ENCODE data around the gene TOM1L1.
"Not testable (repeated sequence)": the region's sequence is repeated elsewhere in the genome, so short reads cannot be mapped to it uniquely, and the experiment has no call there.

The TOM1L1 gene

DNA sequence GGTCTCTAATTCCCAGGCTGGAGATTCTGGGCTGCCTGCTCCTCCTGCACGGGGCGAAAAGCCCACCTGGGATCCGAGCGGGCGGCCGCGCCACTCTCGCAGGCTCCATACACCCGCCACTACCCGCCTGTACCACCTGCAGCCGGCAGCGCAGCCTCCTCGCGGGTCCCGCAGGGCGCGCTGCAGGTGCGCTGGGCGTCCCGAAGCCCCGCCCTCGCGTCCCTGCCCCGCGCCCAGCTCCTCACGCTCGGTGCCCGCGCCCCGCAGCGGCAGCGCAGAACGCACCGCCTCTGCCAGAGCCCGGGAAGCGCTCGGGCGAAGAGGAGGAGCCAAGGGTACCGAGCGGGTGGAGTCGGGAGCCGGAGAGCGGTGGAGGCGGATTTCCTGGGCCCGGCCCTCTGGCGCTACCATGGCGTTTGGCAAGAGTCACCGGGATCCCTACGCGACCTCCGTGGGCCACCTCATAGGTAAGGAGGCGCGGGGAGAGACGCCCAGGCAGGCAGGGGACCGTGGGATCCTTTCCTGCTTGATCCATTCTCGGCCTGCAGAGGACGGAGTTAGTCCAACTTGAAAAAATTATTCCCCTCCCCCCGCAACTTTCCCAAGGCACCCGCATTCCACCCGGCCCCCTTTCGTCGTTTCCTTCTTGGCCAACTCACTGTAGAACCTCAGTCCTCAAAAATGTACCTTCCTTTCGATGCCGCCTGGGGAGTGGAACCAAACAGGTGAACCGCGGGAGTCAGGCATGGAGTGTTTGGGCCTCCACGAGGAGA lies at the start of gene TOM1L1:
TSS of gene TOM1L1 (plus strand) at position 396 of the 773 bp plus-strand sequence. CDS start at position 410, 14 bp downstream.
- peak; percentile 51 for DNase-seq

DNA sequence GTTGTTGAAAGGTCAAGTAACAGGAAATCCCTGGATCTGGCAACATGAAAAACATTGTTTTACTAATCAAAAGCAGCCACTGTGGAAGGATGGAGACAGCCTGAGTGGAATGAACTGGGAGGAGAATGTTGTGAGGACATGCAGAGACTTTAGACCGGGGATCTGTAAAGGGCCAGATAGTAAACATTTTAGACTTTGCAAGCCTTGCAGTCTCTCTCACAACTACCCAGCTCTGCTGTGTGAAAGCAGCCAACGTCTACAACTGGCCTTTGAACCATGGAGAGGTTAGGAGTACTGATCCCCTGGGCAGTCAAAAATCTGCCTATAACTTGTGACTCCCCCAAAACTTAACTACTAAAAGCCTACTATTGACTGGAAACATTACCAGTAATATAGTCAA lies 41.5 kb upstream of the TOM1L1 start:
- DNase-seq = no peak

DNA sequence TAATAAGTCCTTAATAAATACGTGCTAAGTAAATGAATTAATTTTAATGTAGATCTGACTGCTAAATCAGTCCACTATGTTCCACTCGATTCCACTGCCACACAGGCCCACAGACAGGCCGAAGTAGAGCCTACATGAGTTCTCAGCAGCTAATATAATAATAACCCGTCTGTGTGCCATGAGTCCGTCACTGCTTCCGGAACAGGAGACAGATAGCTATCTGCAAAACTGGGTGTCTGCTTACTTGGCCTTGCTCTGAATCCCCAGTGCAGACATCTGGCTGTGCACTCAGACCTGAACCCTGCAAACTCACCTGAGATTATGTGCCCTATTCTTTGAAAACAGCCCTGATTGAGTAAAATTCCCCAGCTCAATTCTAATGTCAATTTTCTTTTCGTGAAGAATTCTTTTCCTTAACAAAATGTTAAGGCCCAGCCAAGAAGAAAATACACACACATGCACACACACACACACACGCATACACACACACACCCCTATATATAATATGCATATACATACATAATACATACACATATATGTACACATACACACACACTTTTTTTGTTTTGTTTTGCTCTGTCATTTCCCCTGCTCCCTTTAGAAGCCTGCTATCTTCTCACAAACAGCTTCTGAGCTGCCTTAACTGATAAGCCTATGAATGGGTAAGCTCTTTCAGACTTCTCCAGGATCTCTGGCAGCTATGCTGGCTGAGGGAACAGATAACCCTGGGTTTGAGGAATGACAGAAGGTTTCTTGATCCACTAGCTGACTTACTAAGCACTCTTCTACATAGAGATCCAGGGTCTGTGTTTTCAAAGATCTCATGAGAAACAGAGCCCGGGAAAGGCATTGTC lies 39.8 kb upstream of the TOM1L1 start:
- no peak for DNase-seq

GRCh38 chr17:54861471-54861983 lies 39.1 kb upstream of the TOM1L1 start:
- no peak for DNase-seq

GRCh38 chr17:54863176-54863575 lies 37.5 kb upstream of the TOM1L1 start:
- no peak for DNase-seq

- DNase-seq = no peak
Measured at GRCh38 chr17:54864070-54864469, 36.6 kb upstream of the TOM1L1 start.

- DNase-seq = no peak
Measured at GRCh38 chr17:54864636-54865356, 35.9 kb upstream of the TOM1L1 start.

GRCh38 chr17:54867634-54868033 lies 33.0 kb upstream of the TOM1L1 start:
- no peak for DNase-seq

DNA sequence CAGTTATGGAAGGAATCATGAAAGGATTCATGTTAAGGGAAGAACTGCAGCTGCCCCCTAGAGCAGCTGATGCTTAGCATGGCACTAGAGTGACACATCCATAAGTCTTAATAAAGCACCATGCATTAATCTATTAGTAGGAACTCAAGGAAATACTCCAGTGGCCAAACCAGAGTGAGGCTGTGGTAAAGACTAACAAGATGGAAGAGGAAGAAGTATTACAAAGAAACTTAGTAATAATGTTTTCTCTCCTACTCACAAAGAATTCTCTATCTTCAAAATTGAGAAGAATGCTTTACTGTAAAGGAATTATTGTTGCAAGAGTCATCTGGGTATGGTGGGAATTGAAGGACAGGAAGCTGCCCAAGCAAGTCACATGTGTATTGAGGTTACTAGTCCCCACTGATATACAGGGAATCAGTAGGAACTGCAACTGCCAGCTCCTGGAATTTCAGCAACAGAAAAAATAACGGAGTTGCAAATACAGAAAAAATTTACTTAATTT lies 29.9 kb upstream of the TOM1L1 start:
- DNase-seq = no peak

DNA sequence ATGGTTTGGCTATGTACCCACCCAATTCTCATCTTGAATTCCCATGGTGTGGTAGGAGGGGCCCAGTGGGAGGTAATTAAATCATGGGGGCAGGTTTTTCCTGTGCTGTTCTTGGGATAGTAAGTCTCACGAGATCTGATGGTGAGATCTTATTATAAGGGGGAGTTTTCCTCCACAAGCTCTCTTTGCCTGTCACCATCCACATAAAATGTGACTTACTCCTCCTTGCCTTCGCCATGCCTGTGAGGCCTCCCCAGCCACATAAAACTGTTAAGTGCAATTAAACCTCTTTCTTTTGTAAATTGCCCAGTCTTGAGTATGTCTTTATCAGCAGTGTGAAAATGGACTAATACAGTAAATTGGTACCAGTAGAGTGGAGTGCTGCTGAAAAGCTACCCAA lies 24.7 kb upstream of the TOM1L1 start:
- not testable (repeated sequence) for DNase-seq

DNA sequence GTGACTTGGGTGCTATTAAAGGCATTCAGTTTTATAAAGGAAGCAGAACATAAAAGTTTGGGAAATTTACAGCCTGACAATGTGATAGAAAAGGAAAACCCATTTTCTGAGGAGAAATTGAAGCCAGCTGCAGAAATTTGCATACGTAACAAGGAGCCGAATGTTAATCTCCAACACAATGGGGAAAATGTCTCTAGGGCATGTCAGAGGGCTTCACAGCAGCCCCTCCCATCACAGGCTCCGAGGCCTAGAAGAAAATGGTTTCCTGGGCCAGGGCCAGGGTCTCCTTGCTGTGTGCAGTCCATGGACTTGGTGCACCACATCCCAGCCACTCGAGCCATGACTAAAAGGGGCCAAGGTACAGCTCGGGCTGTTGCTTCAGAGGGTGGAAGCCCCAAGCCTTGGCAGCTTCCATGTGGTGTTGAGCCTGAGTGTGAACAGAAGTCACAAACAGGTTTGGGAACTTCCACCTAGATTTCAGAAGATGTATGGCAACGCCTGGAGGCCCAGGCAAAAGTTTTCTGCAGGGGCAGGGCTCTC lies 23.9 kb upstream of the TOM1L1 start:
- DNase-seq = no peak

DNA sequence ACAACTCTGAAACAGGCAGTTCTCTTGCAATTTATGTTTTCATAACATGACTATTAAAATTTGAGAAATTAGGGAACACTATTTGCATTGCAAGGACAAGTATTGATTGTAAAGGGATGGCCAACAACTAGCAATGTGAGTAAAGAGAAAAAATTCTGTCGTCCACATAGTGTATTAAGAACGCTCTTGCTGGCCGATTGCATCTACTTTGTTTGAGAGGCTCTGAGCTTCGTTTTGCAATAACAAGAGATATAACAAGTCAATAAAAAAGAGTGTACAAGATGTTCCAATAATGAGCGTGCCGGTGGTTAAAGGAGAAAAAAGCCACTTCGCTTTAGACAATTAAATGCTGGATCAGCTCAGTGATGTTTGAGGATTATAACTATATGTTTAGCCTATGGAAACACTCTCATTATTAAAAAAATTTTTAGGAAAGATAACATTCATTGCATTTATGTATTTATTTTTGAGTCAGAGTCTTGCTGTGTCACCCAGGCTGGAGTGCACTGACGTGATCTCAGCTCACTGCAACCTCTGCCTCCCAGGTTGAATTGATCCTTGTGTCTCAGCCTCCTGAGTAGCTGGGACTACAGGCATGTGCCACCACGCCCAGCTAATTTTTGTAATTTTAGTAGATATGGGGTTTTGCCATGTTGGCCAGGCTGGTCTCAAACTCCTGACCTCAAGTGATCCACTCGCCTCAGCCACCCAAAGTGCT lies 19.2 kb upstream of the TOM1L1 start:
- DNase-seq = no peak

GRCh38 chr17:54882371-54882770 lies 18.3 kb upstream of the TOM1L1 start:
- no peak for DNase-seq

GRCh38 chr17:54882950-54883349 lies 17.7 kb upstream of the TOM1L1 start:
- DNase-seq = no peak

DNA sequence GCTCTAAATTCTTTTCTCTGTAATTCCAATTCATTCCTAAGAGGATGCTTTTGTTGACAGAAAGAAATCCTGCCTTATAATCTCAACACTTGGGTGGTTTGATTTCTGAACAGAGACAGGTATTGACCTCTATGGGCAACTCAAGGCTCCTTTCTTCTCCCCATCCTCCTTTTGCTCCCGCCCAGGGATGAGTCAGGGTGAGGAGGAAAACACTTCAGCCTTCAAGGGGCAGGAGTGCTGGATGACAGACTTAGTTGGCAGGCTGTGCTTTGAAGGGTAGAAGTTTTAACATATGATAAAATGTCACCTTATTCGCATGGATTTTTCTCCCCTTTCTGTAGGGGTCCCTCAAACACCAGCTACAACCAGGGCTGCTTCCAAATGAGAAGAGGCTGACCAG lies 16.7 kb upstream of the TOM1L1 start:
- no peak for DNase-seq

- DNase-seq = no peak
Measured at GRCh38 chr17:54887787-54888186, 12.9 kb upstream of the TOM1L1 start.

- no peak for DNase-seq
Measured at GRCh38 chr17:54888254-54888653, 12.4 kb upstream of the TOM1L1 start.

GRCh38 chr17:54888981-54889380 lies 11.7 kb upstream of the TOM1L1 start:
- no peak for DNase-seq

DNA sequence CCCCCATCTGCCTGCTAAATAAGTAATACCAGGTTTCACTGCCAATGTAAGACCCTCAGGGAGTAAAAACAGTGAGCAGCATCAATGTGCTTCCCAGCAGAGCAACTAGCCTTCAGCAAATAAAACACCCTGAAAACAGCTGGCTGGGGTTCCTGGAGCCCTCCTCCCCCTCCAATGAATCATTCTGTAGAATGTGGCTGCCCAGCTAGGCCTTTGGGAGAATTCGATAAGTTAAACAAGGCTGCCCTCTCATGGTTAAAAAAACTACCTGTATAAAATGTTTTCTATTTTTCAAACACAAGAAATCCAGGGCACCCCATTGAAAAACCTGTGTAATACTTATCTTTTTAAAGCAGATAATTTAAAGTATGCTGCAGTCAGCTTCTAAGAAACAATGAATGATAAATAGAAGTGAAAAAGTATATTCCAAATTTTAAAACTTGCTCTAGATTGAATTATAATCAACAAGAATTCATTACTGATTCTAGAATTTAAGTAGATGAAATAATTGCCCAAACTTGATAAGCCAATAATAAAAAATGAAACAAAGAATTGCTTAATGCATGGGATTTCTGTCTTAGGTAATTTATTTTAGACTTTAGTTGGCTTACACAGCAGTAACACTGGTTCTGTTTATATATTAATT lies 9.4 kb upstream of the TOM1L1 start:
- DNase-seq = peak; percentile 37

DNA sequence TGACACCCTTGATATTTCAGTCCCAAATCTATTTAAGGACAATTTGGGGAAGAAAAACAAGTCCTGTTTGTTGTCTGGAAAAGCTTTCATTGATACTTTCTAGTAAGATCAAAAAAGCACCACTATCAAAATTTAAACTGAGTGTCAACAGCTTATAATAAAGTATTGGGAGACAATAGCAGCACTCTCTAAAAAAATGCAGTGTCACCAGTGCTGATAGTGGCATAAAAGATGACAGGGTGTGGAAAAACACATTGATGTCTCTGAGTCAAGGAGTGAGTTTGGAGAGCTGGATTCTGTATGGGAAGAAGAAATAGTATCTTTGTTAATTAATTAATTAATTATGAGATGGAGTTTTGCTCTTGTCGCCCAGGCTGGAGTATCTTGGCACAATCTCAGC lies 8.3 kb upstream of the TOM1L1 start:
- no peak for DNase-seq

DNA sequence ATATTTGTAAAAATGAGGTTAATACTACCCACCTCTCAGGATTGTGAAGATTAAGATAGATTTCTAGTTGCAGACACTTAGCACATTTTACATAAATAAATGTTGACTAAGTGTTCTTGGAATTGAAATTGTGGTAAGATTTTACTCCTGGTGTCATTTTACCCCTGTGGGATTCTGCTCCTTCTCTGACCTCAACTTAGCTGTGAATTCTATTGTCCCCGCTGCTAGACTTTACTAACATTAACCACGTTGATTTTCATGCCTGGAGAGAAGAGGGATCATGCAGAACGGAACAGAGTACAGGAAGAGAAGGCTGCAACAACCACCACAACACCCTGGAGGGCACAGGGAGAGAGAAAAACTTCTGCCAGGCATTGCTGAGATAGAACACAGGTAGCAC lies 2.1 kb upstream of the TOM1L1 start:
- no peak for DNase-seq

DNA sequence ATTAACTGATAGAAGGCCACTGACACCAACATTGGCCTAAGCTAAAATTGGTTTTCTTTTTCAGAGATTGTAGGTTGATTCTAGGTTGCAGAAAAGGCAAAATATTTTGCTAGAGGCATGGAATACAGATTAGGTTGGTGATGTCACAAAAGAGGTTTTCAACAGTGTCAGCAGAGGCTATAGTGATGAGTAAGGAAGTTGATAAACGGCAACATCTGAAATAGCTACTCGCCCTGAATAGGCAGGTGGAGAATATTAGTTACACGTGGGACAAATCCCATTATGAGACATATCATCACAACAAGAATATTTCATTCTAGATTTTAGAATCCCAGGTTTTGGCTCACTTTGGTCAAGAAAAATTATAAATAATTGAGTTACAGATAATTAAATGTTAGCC lies 1.5 kb upstream of the TOM1L1 start:
- DNase-seq = no peak

Data from suppressor macrophage treated with lipopolysaccharide for 4 hours (primary cell).